Measurements from ENCODE around the gene GTF2F2. TPM values are rescaled to one million over a fixed set of nuclear protein-coding genes. Genes with fewer than 3 reads are reported as not detected.

GTF2F2 gene
- polyA plus RNA-seq, 2 of the 4 experiments (the other 2 are of a cell fraction), result 21.0 to 30.0 TPM

GRCh38 chr13:45196096-45196495, 75.8 kb downstream of the GTF2F2 start:
- Histone ChIP-seq H3K9me3 (no peaks in the 10 kb centered on the region), H3K27ac (no peak overlapping the region), H3K4me2 (no peak overlapping the region), H3K4me3 (no peak overlapping the region), H3K4me1 (peaks cover 40% of the 10 kb centered on the region)
- ChIA-PET CTCF (no interaction called here), POLR2A (no interaction called here)
- ATAC-seq, result no peak
- no peak for DNase-seq (ENCODE audit: low read depth in 1 of 2, low spot score in 1 of 2)
- no peak for FAIRE-seq
- TF ChIP-seq, protein P1, sequence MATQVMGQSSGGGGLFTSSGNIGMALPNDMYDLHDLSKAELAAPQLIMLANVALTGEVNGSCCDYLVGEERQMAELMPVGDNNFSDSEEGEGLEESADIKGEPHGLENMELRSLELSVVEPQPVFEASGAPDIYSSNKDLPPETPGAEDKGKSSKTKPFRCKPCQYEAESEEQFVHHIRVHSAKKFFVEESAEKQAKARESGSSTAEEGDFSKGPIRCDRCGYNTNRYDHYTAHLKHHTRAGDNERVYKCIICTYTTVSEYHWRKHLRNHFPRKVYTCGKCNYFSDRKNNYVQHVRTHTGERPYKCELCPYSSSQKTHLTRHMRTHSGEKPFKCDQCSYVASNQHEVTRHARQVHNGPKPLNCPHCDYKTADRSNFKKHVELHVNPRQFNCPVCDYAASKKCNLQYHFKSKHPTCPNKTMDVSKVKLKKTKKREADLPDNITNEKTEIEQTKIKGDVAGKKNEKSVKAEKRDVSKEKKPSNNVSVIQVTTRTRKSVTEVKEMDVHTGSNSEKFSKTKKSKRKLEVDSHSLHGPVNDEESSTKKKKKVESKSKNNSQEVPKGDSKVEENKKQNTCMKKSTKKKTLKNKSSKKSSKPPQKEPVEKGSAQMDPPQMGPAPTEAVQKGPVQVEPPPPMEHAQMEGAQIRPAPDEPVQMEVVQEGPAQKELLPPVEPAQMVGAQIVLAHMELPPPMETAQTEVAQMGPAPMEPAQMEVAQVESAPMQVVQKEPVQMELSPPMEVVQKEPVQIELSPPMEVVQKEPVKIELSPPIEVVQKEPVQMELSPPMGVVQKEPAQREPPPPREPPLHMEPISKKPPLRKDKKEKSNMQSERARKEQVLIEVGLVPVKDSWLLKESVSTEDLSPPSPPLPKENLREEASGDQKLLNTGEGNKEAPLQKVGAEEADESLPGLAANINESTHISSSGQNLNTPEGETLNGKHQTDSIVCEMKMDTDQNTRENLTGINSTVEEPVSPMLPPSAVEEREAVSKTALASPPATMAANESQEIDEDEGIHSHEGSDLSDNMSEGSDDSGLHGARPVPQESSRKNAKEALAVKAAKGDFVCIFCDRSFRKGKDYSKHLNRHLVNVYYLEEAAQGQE (IDR thresholded peaks at IDR 0.05), result no peak
- no peak for TF ChIP-seq ZC3H11A (IDR thresholded peaks at IDR 0.05)
- TF ChIP-seq, protein P2, sequence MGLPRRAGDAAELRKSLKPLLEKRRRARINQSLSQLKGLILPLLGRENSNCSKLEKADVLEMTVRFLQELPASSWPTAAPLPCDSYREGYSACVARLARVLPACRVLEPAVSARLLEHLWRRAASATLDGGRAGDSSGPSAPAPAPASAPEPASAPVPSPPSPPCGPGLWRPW (IDR thresholded peaks at IDR 0.05), result no peak
- no peak for TF ChIP-seq JUN (IDR thresholded peaks at IDR 0.05)
- TF ChIP-seq, protein P3, sequence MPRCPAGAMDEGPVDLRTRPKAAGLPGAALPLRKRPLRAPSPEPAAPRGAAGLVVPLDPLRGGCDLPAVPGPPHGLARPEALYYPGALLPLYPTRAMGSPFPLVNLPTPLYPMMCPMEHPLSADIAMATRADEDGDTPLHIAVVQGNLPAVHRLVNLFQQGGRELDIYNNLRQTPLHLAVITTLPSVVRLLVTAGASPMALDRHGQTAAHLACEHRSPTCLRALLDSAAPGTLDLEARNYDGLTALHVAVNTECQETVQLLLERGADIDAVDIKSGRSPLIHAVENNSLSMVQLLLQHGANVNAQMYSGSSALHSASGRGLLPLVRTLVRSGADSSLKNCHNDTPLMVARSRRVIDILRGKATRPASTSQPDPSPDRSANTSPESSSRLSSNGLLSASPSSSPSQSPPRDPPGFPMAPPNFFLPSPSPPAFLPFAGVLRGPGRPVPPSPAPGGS (IDR thresholded peaks at IDR 0.05), result no peak
- TF ChIP-seq CEBPB (IDR thresholded peaks at IDR 0.05), result no peak
- TF ChIP-seq ELK1 (IDR thresholded peaks at IDR 0.05; ENCODE audit: low read depth, low read length), result no peak
- TF ChIP-seq RCOR1 (IDR thresholded peaks at IDR 0.05; ENCODE audit: low read depth, low read length), result no peak
- TF ChIP-seq, protein P4, sequence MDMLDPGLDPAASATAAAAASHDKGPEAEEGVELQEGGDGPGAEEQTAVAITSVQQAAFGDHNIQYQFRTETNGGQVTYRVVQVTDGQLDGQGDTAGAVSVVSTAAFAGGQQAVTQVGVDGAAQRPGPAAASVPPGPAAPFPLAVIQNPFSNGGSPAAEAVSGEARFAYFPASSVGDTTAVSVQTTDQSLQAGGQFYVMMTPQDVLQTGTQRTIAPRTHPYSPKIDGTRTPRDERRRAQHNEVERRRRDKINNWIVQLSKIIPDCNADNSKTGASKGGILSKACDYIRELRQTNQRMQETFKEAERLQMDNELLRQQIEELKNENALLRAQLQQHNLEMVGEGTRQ (IDR thresholded peaks at IDR 0.05), result no peak
- TF ChIP-seq FOXS1 (CRISPR knock-in tag; IDR thresholded peaks at IDR 0.05), result no peak
- no peak for TF ChIP-seq EP300 (IDR thresholded peaks at IDR 0.05)
- TF ChIP-seq POLR2AphosphoS2 (conservative IDR thresholded peaks at IDR 0.05; ENCODE audit: low read length), result no peak
- TF ChIP-seq MAZ (IDR thresholded peaks at IDR 0.05; ENCODE audit: borderline replicate concordance, low read depth, low read length), result no peak
- no peak for TF ChIP-seq HOXB13 (CRISPR knock-in tag; IDR thresholded peaks at IDR 0.05; ENCODE audit: low read depth)
- WGBS (ENCODE audit: missing lambda C conversion rate), result 78% methylated on average over 3 of the region's 3 CpGs

DNA sequence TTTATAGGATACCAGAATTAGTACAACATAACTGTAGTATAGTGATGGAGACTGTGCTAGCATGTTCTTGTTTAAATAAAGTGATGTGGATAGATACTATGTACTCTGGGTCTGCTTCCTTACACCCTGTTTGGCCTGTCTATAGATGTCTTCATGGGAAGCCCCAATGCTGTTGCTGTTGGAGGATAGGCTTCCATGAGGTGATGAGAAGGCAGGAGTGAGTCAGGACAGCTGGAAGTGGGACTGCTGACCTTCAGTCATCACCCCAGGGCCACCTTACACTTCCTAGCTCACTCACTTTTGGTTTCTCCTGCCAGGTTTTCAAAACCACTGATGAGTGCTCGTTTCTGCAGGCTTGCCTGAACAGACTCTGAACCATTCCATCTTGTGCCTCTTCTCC, 76.3 kb downstream of the GTF2F2 start:
- H3K9me3 ChIP-seq, result no peaks in the 10 kb centered on the region
- ChIA-PET CTCF (no interaction called here), POLR2A (no interaction called here)
- no peak overlapping the region for H3K4me2 ChIP-seq
- 71% methylated on average over 1 of the region's 1 CpG for WGBS (ENCODE audit: missing lambda C conversion rate)
- DNase-seq (ENCODE audit: low read depth in 1 of 2, low spot score in 1 of 2) (no peak), FAIRE-seq (no peak), ATAC-seq (no peak)
- H3K27ac ChIP-seq, result no peak overlapping the region
- H3K4me1 ChIP-seq, result peaks cover 40% of the 10 kb centered on the region
- TF ChIP-seq CBX8 (IDR thresholded peaks at IDR 0.05) (no peak), NPAS2 (CRISPR knock-in tag; IDR thresholded peaks at IDR 0.05; ENCODE audit: borderline replicate concordance) (no peak), POLR2AphosphoS2 (conservative IDR thresholded peaks at IDR 0.05; ENCODE audit: low read length) (no peak), ZFP36 (IDR thresholded peaks at IDR 0.05; ENCODE audit: borderline replicate concordance, partially characterized antibody) (no peak), KDM5A (IDR thresholded peaks at IDR 0.05) (no peak), POLR2A (IDR thresholded peaks at IDR 0.05; ENCODE audit: low read length) (no peak), NFE2L2 (conservative IDR thresholded peaks at IDR 0.05; ENCODE audit: low read length) (no peak), HOXB13 (CRISPR knock-in tag; IDR thresholded peaks at IDR 0.05; ENCODE audit: low read depth) (no peak), ZNF302 (CRISPR knock-in tag; IDR thresholded peaks at IDR 0.05) (no peak), RCOR1 (IDR thresholded peaks at IDR 0.05; ENCODE audit: low read depth, low read length) (no peak), GATA3 (IDR thresholded peaks at IDR 0.05; ENCODE audit: borderline replicate concordance) (no peak), ZC3H11A (IDR thresholded peaks at IDR 0.05) (no peak), HOXB5 (CRISPR knock-in tag; IDR thresholded peaks at IDR 0.05) (no peak)
- TF ChIP-seq, protein P1 (IDR thresholded peaks at IDR 0.05), result no peak
- TF ChIP-seq, protein P2 (IDR thresholded peaks at IDR 0.05), result no peak
- no peak overlapping the region for H3K4me3 ChIP-seq

All from A549 (cell line).